UCSD-AML1 (cell line): ENCODE measurements around the gene DDX25.
"Not testable (repeated sequence)": the region's sequence is repeated elsewhere in the genome, so short reads cannot be mapped to it uniquely, and the experiment has no call there.

ENCODE experiments used
- DNase-seq: peaks from one replicate; lab custom pipeline; 2025; ENCODE audit not compliant: unreplicated experiment; lab: John Stamatoyannopoulos, UW

Gene DDX25

DNA sequence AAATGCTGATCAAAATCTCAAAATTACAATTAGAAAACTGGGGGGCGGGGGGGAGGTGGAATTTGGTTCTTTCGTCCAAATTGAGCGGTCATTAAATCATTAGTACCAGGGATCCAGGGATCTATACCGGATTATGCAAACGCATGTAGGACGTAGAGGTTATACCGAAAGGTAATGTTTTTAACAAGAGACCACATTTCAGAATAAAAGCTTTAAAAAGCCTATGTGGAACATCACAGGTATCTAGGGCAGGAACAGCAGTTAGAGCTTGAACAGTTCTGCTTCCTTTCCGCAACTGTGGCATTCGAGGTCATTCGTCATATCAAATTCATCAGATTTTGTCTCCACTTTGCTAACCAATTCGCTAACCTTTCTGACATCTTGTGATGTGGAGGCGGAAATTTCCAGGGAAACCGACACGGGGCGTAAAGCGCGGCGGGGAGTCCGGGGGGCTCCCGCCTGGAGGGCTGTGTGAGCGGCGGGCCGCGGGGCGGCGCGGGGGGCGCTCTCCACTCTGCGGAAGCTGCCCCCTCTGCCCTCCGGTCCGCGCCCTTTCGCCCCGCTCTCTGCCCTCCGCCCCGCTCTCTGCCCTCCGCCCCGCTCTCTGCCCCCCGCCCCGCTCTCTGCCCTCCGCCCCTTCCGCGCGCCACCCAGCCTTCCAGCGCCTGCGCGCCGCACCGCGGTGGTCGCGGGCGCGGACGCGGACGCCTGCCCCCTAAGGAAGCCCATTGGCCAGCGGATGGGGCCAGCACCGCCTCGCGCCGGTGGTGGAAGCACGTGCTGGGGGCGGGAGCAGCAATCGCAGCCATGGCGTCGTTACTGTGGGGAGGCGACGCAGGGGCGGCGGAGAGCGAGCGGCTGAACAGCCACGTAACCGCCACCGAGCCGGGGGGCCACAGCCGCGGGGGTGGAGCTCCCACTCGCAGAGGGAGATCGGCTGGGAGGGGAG, at the start of gene DDX25:
Gene DDX25, plus strand, starts transcription at position 798 of the 949 bp plus-strand sequence. Its CDS starts 10 bp downstream, at position 808.
- DNase-seq: no peak

DNA sequence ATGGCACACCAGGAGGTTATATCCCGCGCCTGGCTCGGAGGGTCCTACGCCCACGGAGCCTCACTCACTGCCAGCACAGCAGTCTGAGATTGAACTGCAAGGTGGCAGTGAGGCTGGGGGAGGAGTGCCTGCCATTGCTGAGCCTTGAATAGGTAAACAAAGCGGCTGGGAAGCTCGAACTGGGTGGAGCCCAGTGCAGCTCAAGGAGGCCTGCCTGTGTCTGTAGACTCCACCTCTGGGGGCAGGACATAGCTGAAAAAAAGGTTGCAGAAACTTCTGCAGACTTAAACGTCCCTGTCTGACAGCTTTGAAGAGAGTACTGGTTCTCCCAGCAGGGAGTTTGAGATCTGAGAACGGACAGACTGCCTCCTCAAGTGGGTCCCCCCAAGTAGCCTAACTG, 46.6 kb upstream of the DDX25 start:
- not testable (repeated sequence) for DNase-seq

DNA sequence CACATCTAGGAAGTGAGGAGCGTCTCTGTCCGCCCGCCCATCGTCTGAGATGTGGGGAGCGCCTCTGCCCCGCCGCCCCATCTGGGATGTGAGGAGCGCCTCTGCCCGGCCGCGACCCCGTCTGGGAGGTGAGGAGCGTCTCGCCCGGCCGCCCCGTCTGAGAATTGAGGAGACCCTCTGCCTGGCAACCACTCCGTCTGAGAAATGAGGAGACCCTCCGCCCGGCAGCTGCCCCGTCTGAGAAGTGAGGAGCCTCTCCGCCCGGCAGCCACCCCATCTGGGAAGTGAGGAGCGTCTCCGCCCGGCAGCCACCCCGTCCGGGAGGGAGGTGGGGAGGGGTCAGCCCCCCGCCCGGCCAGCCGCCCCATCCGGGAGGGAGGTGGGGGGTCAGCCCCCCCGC, 41.5 kb upstream of the DDX25 start:
- not testable (repeated sequence) for DNase-seq

DNA sequence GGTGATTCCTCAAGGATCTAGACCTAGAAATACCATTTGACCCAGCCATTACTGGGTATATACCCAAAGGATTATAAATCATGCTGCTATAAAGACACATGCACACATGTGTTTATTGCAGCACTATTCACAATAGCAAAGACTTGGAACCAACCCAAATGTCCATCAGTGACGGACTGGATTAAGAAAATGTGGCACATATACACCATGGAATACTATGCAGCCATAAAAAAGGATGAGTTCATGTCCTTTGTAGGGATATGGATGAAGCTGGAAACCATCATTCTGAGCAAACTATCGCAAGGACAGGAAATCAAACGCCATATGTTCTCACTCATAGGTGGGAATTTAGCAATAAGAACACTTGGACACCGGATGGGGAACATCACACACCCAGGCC, 39.0 kb upstream of the DDX25 start:
- DNase-seq: not testable (repeated sequence)

DNA sequence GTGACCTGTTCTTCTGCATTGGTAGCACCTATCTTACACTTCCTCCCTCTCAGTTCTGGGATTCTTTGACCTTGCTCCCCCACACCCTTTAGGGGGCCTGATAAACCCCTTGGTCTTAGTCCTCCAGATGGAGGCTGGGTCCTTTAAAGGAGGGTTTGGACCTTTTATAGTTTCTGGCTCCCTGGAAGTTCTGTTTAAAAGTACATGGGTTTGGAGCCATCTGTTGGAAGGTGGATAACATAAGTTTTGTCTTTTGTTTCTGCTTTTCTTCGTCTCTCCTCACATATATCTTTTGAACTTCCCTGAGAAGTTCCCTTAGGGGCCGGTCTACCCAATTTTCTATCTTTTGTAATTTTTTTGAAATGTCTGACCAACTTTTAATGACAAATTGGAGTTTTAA, 34.8 kb upstream of the DDX25 start:
- DNase-seq: no peak

DNA sequence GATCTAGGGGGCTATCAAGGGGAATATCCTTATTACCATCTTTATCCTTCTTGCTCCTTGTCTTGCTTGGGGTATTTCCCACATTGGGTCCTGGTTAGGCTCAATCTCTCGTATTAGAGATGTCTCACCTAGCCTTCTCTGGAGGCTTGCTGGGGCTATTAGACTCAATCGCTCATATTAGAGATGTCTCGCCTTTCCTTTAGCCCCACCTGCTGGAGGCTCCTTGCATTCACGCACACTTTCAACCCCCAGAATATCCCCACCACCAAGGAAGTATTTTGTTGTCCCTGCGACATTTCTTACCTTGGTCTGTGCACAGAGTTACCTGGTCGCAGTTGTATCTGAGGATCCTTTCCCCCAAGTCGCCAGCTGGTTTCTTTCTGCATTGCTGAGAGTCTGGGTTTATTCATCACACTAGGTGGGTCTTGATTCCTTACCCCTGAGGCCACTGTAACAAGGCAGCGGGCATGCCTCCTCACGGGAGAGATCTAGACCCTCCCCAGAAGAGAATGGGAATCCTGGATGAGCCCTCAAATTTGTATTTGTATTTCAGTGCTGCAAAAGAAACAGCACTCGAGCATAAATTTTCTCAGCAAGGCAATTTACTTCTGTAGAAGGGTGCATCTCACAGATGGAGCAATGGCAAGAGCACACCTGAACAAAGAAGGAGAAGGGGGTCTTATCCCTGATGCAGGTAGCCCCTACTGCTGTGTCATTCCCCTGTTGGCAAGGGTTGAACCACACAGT, 32.7 kb upstream of the DDX25 start:
- DNase-seq: peak; percentile 42

DNA sequence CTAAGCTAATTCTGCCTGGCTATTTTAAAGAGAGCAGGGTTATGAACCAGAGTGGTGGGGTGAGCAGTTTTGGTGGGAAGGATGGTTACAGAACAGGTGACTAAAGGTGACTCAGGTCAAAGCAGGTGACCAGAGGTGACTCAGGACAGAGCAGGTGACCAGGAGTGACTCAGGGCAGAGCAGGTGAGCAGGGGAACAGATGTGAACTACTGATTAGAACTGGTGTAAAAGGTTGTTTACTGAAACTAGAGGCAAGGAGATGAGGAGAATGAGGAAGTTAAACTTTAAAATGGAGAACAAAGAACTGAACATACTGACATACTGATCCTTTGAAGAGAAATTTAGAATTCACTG, 32.2 kb upstream of the DDX25 start:
- DNase-seq: no peak

DNA sequence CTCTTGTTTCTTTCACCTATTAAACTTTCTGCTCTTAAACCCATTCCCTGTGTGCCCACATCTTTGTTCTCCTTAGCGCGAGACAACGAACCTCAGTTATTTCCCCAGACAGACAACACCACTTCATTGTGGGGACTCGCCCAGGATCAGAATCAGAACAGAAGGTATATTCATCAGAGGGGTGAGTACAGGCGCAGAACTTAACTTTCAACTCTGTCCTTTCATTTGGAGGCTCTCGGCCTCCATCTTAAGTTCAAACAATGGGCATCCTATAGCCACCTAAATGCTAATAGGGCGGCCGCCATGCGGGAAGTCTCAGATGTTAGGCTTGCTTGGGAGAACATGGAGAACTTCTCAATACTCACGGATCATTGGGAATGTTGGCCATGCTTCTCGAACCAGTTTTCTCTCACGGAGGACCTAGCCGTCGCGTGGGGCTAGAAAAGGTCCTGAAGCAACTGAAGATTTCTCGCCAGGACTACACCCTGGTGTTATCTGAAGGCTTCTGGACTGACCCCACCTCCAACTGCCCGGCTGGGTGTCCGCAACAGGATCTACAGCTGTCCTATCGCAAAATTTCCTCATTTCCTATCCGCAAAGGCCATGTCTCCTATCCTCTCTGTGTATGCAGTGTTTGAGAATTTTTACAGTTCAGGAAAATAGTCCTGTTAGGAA, 30.3 kb upstream of the DDX25 start:
- no peak for DNase-seq

DNA sequence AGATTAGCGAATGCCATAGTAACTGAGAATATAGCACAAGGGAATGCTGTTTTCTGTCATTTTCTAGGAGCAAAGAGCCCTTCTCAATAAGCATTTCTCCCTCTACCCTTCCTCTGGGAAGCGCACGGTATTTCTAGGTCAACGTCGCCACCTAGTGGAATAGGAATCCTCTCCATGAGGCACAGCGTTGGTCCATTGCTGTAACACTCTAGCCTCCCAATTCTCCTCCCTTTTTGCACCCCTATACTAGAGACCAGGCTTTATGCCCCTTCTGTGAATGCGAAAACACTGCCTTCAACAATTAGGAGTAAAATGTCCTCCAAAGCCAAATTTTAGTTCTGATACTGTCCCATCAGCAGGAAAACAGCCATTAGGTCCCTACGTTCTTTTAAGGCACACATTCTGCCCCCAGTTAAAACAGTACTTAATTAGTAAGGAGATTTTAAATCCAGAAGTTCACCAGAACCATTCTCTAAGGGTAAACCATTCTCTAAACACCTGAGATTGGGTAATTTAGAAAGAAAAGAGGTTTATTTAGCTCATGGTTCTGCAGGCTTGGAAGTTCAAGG, 29.7 kb upstream of the DDX25 start:
- DNase-seq: peak; percentile 31

DNA sequence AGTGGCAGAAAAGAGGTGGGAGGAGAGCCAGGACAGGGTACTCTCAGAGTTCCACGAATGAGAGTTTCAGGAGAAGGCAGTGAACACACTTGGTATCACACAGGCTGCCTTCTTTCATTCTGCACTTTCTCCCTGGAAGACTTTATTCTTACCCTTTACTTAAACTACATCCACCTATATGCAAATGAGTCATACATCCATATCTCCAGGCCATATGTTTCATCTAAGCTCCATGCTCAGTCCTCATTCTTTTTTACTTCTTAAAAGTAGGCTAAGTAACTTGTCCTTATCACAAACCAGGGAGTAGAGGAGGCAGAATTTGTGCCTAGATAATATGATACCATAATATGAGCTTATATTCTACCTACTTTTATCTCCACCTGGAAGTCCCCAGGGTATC, 23.0 kb upstream of the DDX25 start:
- DNase-seq: no peak

DNA sequence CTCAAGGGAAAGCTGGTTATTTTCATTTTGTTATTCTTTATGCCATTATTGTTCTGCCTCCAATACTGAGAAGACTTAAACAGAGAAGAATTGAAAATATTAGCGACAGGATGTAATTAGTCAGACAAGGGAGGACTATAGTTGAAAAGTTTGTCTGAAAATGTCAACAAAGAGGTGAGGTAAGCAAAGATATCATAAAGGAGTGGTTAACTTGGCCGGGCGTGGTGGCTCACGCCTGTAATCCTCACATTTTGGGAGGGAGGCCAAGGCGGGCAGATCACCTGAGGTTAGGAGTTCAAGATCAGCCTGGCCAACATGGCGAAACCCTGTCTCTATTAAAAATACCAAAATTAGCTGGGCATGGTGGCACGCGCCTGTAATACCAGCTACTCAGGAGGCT, 20.9 kb upstream of the DDX25 start:
- DNase-seq: no peak

DNA sequence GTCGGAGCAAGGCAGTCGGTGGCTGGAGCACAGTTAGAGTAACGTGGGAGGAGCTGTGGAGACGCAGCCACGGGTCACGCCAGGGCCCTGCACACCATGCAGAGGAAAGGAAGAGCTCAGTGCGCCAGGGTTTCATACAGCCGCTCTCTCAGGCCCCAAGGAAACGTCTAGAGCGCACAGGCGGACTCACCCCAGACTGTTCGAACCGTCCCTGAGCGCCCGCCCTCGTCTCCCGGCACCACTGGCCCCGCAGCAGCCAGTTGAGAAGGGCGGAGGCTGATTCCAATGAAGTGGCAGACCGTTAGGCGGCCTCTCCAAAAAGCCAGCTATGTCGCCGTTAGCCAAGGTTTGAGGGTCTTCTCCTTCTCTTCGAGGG, 17.3 kb upstream of the DDX25 start:
- no peak for DNase-seq

DNA sequence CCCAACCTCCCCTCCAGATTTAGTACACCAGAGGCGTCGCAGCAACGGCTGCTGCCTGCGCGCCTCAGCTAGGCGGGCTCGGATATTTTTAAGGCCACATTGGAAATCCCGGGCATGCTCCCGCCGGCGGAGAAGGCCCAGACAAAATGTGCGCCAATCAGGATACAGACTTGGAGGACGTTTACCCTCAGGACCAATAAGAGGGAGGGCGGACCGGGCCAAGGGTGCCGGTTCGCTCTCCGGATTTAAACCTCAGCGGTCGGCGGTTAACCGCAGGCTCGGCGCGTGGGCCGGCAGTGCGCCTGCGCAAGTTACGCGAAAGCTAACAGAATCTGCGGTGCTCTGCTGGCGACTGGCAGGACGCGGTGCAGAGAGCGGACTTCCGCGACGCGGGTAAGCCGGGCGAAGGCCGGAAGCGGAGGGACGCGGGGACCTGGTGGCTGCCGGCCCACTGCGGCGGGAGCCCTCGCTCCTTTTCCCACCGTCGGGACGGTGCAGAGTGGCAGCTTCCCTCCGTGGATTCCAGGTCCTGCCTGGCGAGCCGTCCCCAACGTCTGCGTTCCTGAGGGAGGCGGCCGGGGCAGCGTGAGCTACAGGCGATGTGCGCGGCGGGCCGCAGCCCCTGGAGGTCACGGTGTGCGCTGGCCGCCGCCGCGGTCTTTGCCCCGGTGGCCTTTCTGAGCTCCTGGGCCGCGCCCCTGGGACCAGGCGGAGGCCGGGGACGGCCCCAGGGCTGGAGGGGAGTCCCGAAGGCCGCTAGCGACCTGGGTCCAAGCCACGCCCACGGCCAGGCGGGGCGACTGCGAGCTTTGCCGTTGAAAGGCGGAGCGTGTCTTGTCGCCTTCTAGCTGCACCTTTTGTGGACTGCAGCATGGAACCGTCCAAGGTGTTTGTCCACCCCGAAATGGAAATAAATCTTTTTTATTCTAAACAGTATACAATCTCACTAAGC, 16.7 kb upstream of the DDX25 start, which contains the start of gene HYLS1:
Gene HYLS1, plus strand, starts transcription at position 296 of the 952 bp plus-strand sequence. CDS start 11,701 bp downstream, outside the sequence.
- peak; percentile 90 for DNase-seq

DNA sequence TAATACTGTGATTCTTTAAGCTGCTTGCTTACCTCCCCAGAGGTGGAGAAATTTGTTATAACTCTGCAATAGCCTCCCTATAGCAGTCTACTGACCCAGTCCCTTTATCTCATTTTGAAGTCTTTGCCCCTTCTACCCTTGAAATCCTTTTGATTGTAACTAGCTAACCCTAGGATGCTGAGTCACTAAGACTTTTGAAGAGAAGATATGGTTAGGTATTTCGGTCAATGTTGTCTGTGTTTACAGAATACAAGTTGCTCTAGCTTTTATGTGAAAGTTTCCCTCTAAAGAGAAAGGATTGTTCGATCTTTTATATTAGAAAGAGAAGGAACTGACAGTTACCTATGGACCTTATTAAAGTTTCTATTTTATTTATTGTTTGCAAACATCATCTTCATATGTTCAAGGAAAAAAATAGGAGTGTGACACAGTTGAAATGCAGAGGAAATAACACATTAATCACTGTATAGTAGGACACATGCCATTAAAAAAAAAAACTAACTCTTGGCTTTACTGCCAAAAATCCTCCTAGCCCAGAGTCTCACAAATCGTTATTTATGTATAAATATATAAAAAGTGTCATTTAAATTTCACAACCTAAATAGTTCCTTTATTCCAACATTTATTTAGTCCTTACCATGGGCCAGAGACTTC, 13.7 kb upstream of the DDX25 start:
- DNase-seq: no peak

DNA sequence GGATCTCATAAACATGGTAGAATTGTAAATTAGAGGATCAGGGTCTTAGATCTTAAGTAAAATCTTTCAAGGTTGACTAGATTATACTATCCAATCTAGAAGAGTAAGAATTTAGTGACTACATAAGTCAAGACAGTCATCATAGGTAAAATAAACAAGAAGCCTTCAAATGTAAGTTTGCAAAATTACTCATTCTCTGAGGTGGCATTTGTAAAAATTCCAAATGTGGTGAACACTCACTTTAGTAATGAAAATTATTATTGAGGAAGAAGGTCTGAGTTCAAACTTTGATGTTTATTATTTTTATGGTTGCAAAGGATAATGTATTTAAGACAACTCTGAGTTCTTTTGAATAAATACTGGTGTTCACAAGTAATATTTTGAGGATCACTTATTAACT, 12.2 kb upstream of the DDX25 start:
- no peak for DNase-seq

DNA sequence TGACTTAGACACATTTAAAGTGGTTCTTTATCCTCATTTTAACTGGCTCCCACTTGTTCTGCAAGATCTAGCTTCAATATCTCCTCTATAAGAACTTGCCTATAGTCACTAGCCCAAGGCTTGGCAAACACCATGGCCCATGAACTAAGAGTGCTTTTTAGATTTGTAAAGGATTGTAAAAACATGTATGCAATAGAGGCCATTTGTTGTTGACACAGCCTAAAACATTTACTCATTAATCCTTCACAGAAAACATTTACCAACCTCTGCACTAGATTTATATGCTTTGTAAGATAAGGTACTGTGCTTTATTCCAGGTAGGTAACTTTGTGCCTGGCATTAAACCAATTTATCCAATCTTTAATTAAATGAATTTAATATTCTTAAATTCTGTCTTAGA, 11.3 kb upstream of the DDX25 start:
- no peak for DNase-seq

DNA sequence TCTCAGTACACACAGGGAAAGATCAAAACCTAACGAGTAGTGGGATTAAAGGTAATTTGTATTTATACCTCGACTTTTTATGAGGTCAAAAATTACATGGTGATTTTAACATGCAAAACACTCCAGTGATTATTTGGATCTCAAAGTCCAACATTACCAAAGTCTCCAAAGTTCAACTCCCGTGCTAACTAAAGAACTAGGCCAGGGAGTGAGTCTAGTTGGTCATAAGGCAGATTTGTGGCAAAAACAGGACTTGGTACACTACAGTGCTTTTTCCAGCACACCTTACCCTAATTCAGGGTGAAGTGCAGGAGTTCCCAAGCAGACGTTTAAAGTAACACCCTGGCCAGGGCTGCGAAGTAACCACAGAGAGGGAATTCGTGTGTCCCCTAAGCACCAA, 2.4 kb upstream of the DDX25 start:
- DNase-seq: no peak

DNA sequence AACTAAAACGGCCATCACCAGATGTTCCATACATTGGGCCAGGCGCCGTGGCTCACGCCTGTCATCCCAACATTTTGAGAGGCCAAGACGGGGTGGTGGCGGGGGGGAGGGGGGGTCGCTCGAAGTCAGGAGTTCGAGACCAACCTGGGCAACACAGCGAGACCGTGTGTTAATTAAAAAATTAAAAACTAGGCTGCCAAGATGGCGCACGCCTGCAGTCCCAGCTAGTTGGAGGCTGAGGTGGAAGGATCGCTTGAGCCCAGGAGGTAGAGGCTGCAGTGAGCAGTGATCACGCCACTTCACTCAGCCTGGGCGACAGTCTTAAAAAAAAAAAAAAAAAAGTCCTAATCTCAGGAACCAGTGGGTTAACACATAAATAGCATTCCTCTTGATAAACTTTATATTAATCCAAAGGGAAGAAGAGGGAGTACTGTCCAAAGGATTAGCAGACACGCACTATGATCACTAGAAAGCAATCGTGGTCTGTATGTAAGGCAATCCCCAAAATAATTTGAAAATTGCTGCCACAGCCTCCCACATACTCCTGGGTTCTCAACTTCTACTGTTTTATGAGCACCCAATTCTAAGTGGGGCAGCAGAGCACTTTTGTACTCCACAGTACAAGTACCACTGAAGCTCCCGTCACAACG, 1.9 kb upstream of the DDX25 start:
- no peak for DNase-seq
